Measurements from ENCODE around the gene ACVR2B.

Gene ACVR2B

GRCh38 chr3:38488949-38489348 lies 35.3 kb downstream of the ACVR2B start:
- no peak for DNase-seq (ENCODE audit: low read depth)

GRCh38 chr3:38489766-38490165 lies 36.1 kb downstream of the ACVR2B start:
- no peak for DNase-seq (ENCODE audit: low read depth)

GRCh38 chr3:38490281-38491030 lies 36.8 kb downstream of the ACVR2B start:
- no peak for DNase-seq (ENCODE audit: low read depth)

- no peak for DNase-seq (ENCODE audit: low read depth)
These were observed 37.5 kb downstream of the ACVR2B start for GRCh38 chr3:38491215-38491614.

GRCh38 chr3:38493031-38493430 lies 39.3 kb downstream of the ACVR2B start:
- peak; percentile 11 for DNase-seq (ENCODE audit: low read depth)

- peak; percentile 81 for DNase-seq (ENCODE audit: low read depth)
These were observed 42.6 kb downstream of the ACVR2B start, which contains the start of gene EXOG for GRCh38 chr3:38496131-38496910. Gene EXOG, plus strand, starts transcription at chr3:38496340. Its CDS starts 28 bp downstream, at chr3:38496368.

GRCh38 chr3:38497031-38497430 lies 43.3 kb downstream of the ACVR2B start:
- peak; percentile 29 for DNase-seq (ENCODE audit: low read depth)

- no peak for DNase-seq (ENCODE audit: low read depth)
These were observed 47.2 kb downstream of the ACVR2B start for GRCh38 chr3:38500688-38501417.

- DNase-seq (ENCODE audit: low read depth) = no peak
These were observed 53.4 kb downstream of the ACVR2B start for GRCh38 chr3:38507120-38507519.

- DNase-seq (ENCODE audit: low read depth) = no peak
These were observed 56.0 kb downstream of the ACVR2B start for GRCh38 chr3:38509732-38510131.

GRCh38 chr3:38510631-38511030 lies 56.9 kb downstream of the ACVR2B start:
- DNase-seq (ENCODE audit: low read depth) = no peak

- DNase-seq (ENCODE audit: low read depth) = no peak
These were observed 57.9 kb downstream of the ACVR2B start for GRCh38 chr3:38511546-38511945.

- DNase-seq (ENCODE audit: low read depth) = no peak
These were observed 61.7 kb downstream of the ACVR2B start for GRCh38 chr3:38515367-38515766.

- DNase-seq (ENCODE audit: low read depth) = no peak
These were observed 63.0 kb downstream of the ACVR2B start for GRCh38 chr3:38516669-38517068.

GRCh38 chr3:38519000-38519399 lies 65.3 kb downstream of the ACVR2B start:
- no peak for DNase-seq (ENCODE audit: low read depth)

GRCh38 chr3:38519651-38520050 lies 66.0 kb downstream of the ACVR2B start:
- DNase-seq (ENCODE audit: low read depth) = no peak

GRCh38 chr3:38521391-38521987 lies 67.8 kb downstream of the ACVR2B start:
- peak; percentile 29 for DNase-seq (ENCODE audit: low read depth)

- no peak for DNase-seq (ENCODE audit: low read depth)
These were observed 68.3 kb downstream of the ACVR2B start for GRCh38 chr3:38522002-38522401.

GRCh38 chr3:38524141-38524739 lies 70.5 kb downstream of the ACVR2B start:
- no peak for DNase-seq (ENCODE audit: low read depth)

- no peak for DNase-seq (ENCODE audit: low read depth)
These were observed 73.1 kb downstream of the ACVR2B start for GRCh38 chr3:38526792-38527191.

- no peak for DNase-seq (ENCODE audit: low read depth)
These were observed 74.8 kb downstream of the ACVR2B start for GRCh38 chr3:38528457-38528856.

GRCh38 chr3:38532529-38532928 lies 78.8 kb downstream of the ACVR2B start:
- DNase-seq (ENCODE audit: low read depth) = no peak

All from stromal cell of bone marrow (primary cell).